Body of pancreas (tissue), 4 donors: ENCODE results near the gene TBL1X.

ENCODE experiments used
- CTCF ChIP-seq, 7 experiments: fragments of 450-650 bp in 4 of 7; fragments of 200-600 bp in 3 of 7; sonication (generic) in 3 of 7; IDR thresholded peaks; one replicate each; pipeline ENCODE4 v1.5.1; 2016 to 2019; ENCODE audit warnings: antibody characterized with exemption in 7 of 7
- POLR2A ChIP-seq, 3 donors: fragments of 450-650 bp; IDR thresholded peaks; one replicate each; pipeline ENCODE4 v1.6.1; 2016; ENCODE audit warnings: antibody characterized with exemption in 3 of 3, mild to moderate bottlenecking in 2 of 3

DNA sequence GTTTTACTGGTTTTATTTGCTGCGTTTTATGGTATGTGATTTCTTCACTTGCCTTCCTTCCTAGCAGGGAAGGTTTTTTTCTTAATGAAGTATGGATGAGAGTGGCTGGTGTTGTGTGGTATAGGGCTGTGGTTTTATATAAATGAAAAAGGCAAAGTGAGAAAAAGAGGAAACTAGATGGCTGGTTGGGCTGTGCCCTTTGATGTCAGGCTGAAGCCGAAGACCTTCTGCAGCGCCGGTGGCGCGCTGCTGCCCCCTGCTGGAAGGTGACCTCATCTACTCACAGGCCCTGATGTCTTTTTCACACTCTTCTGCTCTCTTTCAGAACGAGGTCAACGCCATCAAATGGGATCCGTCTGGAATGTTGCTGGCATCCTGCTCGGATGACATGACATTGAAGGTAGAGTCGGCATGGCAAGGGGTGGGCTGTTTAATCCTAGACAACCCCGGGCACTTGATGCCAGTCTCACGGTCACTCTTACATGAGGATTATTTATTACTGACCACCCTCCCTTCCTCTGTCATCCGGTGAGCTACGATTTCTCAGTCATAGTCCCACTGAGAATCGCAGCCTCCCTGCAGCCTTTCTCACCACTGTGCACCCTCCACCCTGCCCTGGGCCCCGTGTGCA lies 244.2 kb downstream of the TBL1X start:
- TF ChIP-seq CTCF (IDR thresholded peaks at IDR 0.05) (peak; percentile 66 to 87 (median 75)), POLR2A (IDR thresholded peaks at IDR 0.05) (no peak)
